Sigmoid colon (tissue), 4 donors: ENCODE results near the gene STRAP.

ENCODE experiments used
- CTCF ChIP-seq, 4 experiments: fragments of 450-650 bp in 3 of 4; fragments of 200-600 bp in 1 of 4; IDR thresholded peaks; one replicate each; pipeline ENCODE4 v1.5.1; 2016 to 2019; ENCODE audit warnings: antibody characterized with exemption in 4 of 4, mild to moderate bottlenecking in 3 of 4, moderate library complexity in 2 of 4
- POLR2A ChIP-seq, 2 donors: fragments of 450-650 bp; IDR thresholded peaks; one replicate each; pipeline ENCODE4 v1.6.1; 2016; ENCODE audit warnings: antibody characterized with exemption in 2 of 2, mild to moderate bottlenecking in 2 of 2, moderate library complexity in 2 of 2
- POLR2AphosphoS5 ChIP-seq, 4 donors: sonication (generic); formaldehyde crosslinking; IDR thresholded peaks; one replicate each; pipeline ENCODE4 v1.6.1; 2017; ENCODE audit warnings: antibody characterized with exemption in 4 of 4

- TF ChIP-seq CTCF (IDR thresholded peaks at IDR 0.05) (no peak), POLR2AphosphoS5 (IDR thresholded peaks at IDR 0.05) (no peak), POLR2A (IDR thresholded peaks at IDR 0.05) (no peak)
Observed at GRCh38 chr12:15853877-15854276, 28.3 kb upstream of the STRAP start.
